ENCODE data around the gene CSNK1A1. TPM values are rescaled to one million over a fixed set of nuclear protein-coding genes. Genes with fewer than 3 reads are reported as not detected.
A peak's percentile ranks its signal among the peaks of the same experiment; 100 is the strongest.

Gene CSNK1A1
- polyA plus RNA-seq, 4 donors: 161 to 206 (median 183) TPM

DNA sequence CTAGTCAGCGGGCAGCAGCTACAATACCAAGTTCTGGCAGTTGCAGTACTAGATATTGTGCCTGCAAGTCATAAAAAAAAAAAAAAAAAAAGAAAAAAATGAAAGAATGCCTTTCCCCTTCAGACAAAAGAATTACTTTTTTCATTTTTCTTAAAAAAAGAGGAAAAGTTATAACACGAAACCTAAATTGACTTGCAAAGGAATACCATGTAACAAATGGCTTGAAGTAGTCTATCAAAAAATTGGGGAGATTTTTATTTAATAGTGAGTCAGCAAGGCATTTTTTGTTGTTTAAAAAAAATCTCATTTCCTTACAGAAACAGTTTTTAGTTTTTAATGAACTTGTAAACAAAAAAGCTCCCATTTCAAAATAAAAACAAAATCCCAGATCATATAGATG, 55.6 kb downstream of the CSNK1A1 start:
- no peak for DNase-seq (ENCODE audit: low read depth in 4 of 4, low spot score in 3 of 4)

DNA sequence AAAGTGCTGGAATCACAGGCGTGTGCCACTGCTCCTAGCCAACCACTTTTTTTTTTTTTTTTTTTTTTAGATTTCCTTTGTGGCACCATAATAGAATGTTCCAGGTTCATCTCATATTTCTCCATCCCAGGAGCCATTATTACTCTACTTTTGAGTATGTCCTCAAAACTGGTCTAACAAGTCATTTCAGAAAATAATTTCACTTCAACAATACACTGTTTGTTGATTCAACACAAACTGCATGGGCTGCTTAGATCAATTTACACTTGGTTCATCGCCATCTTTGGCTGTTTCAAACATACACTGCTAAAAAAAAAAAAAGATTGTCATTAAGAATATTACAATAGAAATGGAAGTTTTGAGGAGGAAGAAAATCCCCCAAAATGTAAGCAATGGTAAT, 57.9 kb downstream of the CSNK1A1 start:
- no peak for DNase-seq (ENCODE audit: low read depth in 4 of 4, low spot score in 3 of 4)

DNA sequence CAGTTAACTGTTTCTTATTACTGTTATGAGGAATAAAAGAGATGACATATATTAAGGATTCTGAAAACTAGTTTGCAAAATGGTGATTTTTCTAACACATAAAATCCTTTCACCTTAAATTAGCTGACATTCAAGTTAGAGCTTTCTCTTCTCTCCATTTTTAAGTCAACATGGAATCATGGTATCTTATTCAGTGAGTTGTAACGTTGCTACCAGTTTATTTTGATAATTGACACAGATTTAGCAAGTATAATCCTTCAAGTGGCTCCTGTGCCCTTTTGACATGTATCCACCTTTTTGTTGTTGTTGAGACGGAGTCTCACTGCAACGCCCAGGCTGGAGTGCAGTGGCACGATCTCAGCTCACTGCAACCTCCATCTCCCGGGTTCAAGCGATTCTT, 58.5 kb downstream of the CSNK1A1 start:
- DNase-seq (ENCODE audit: low read depth in 4 of 4, low spot score in 3 of 4): no peak

DNA sequence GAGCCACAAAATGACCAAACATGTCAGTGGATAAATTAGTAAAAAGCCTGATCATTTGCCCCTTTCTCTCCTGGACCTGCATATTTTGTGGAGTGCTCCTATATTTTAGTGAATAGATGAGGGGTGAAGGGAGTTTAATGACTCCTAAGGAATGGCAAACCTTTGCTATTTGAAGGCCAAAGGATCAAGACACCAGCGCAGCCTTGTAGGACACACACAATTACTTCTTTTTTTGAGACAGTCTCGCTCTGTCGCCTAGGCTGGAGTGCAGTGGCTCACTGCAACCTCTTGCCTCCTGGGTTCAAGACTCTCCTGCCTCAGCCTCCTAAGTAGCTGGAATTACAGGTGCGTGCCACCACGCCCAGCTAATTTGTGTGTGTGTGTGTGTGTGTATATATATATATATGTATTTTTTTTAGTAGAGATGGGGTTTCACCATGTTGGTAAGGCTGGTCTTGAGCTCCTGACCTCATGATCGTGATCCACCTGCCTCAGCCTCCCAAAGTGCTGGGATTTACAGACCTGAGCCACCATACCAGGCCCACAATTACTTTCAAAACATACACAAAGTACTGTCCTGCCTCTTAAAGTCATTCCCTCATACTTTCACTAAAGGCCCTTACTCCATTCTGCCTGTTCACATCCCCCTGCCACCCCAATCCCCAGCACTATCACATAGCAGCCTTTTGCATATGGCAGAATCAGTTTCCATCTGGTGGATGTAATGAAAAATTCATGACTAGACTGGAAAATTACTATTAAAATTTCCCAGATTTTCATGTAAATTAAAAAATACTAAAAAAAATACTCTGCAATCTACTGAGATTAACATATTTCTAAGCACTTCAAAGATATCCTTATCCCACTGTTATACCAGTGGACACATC, 60.4 kb downstream of the CSNK1A1 start:
- no peak for DNase-seq (ENCODE audit: low read depth in 4 of 4, low spot score in 3 of 4)

DNA sequence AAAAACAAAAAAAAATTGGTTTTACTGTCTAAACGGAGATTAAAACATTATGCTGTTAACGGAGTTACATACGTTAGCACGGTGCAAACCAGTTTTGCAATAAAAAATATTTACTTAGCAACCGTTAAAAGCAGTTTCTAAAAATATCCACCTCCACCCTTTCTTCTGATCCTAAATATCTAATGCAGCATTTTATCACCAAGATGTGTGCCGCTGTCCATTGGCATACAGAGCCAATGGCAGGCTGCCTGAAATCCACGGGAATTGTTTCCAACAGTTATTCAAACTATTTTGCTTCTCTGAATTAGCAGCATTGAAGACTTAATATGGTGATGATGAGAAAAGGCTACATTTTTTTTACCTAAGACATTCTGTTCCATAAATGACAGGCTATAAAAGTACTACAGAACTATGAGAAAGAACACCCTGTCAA, 61.6 kb downstream of the CSNK1A1 start:
- DNase-seq (ENCODE audit: low read depth in 4 of 4, low spot score in 3 of 4): no peak

DNA sequence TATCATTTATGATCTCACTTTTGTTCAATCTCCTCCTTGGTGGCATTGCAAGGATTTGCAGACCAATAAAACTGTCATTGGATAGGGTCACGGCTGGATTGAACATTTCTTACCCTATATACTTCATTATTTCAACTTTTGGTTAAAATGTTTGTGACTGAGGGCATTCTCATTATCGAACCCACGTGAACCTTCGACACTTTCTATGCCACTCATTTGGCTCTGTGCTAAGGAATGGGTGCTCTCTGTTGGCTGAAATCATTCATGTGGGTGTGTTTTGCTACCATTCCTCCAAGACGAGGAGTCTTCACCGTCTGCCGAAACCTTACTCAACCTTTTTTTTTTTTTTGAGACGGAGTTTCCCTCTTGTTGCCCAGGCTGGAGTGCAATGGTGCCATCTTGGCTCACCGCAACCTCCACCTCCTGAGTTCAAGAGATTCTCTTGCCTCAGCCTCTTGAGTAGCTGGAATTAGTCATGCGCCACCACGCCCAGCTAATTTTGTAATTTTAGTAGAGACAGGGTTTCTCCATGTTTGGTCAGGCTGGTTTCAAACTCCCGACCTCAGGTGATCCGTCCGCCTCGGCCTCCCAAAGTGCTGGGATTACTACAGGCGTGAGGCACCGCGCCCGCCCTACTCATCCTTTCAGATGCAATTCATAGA, 62.5 kb downstream of the CSNK1A1 start:
- DNase-seq (ENCODE audit: low read depth in 4 of 4, low spot score in 3 of 4): no peak

DNA sequence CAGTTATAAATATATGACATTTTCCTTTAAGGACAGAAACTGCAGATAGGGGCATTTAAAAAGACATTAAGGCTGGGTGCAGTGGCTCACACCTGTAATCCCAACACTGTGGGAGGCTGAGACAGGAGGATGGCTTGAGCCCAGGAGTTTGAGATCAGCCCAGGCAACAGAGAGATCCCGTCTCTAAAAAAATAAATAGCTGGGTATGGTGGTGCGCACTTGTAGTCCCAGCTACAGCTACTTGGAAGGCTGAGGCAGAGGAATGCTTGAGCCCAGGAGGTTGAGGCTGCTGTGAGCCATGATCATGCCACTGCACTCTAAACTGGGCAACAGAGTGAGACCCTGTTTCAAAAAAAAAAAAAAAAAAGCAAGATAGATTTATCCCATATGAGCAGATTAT, 63.6 kb downstream of the CSNK1A1 start:
- no peak for DNase-seq (ENCODE audit: low read depth in 4 of 4, low spot score in 3 of 4)

DNA sequence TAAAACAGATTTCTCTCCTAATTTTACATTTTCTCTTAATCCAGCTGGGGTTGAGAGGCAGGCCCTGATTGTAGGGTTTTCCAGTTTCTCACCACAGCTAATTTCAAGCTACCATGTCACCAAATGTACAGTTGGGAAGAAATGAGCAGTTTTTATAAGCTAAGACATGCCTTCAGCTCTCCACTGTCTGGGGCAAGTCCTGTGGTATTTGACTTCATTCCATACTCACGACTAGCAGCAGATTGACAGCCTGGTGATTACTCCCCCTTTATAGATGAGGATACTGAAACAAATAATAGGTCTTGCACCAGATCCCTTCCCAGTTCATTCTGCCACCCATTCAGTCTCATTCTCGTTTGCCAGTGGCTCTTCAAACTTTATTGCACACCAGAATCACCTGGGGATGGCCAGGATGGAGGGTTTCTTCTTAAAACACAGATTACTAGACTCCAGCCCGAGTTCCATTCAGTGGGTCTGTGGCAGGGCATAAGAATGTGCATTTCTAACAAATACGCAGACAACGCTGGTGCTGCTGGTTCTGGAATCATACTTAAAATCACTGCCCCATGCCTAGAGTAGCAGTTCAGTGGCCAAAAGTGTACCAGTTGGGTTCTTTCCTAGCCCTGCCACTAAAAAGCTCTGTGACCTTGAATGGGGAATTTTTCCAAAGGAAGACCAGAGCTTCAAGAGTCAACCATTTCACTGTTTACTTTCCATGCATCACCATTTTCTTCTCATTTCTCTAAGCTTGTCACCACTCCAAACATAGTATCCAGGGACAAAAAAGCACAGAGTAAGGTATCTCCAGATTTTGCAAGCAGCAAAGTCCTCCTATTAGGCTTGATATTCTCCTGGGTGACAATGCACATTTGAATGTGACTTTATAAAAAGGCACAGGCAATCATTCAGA, 64.3 kb downstream of the CSNK1A1 start:
- no peak for DNase-seq (ENCODE audit: low read depth in 4 of 4, low spot score in 3 of 4)

DNA sequence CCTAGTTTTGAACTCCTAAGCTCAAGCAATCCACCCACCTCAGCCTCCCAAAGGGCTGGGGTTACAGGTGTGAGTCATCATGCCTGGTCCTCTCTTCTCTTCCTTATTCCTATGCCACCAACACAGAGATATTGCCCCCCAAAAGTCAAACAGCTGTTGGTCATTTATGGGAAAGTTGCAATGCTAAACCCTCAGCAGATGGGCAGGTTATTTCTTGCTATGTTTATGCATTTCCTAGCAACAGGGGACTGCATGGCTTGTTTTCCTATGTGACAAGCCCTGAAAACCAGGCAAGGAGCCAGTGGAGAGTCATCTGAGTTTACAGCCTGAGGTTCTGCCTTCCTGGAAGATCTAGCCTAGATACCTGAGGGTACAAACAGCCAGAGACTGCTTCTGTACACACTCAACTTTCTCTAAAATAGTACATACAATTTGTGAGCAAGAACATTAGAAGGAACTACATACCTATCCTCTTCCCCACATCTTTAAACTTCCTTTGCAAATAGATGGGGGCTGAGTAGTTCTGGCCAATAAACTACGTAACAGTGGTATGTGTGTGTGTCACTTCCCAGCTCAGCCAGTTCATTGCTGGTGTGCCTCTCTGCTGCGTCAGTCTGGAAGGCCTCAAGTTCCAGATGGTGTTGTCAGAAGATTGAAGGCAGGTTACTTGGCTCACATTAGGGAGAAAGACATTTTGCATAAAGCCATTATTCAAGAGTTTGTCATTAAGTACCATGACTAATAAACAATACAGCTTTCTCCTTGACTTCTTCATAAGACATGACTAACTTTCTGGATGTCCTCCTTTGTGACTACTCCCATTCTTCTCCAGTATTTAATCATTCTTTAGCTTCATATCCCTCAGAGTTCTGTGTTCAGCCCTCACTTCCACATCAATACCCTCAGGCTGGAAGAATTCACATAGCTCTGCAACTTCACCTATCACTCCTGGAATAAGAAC, 65.3 kb downstream of the CSNK1A1 start:
- DNase-seq (ENCODE audit: low read depth in 4 of 4, low spot score in 3 of 4): peak in 3 of 4 donors; percentile 51 to 73 (median 73)

DNA sequence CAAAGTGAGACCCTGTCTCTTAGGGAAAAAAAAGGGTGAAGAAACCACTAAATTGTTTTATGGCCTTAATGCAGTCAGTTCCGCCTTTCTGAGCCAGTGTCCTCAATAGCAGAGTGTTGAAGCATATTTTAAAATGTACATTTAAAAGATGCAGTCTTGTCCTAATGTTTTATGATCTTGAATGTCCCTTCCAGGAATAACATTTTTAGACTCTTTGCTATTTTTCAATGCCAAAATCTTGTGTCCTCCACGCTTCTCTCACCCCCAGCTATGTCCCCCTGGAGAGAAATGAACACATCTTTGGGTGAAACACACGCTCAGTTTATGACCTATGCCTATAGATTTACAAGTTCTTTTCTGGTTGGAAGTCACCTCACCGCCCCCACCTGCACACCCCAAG, 69.8 kb downstream of the CSNK1A1 start:
- DNase-seq (ENCODE audit: low read depth in 4 of 4, low spot score in 3 of 4): no peak

DNA sequence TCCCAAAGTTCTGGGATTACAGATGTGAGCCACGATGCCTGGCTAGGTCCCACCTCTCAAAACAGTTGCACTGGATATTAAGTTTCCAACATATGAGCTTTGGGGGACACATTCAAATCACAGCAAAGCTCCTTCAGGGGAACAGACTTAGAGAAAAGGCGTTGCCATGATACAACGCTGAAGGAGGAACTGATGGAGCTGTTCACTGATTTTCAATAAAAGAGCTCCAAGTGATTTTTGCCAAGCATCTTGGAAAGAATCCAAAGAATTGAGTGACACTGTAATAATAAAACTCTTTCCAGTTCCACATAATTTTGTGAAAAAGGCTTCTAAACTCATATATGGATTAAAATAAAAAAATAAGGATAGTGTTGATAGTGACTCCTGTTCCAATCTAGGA, 72.5 kb downstream of the CSNK1A1 start:
- DNase-seq (ENCODE audit: low read depth in 4 of 4, low spot score in 3 of 4): no peak

DNA sequence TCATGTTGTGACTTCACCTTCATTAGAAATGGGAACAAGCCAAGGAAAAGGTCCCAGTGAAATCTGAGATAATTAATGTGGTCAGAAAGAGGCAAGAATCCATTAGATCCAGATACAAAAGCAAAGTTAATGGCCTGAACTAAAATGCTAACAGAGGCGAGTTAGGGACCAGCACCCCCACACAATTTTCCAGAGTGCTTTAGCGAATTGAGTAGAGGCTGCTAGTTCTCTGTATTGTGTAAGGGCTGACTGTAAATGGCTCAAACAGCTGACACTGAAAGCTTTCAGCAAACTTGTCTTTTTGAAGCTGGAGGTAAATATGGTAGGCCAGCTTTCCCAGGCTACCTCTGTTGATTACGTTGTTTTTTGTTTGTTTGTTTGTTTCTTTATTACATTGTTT, 75.5 kb downstream of the CSNK1A1 start:
- DNase-seq (ENCODE audit: low read depth in 4 of 4, low spot score in 3 of 4): no peak

DNA sequence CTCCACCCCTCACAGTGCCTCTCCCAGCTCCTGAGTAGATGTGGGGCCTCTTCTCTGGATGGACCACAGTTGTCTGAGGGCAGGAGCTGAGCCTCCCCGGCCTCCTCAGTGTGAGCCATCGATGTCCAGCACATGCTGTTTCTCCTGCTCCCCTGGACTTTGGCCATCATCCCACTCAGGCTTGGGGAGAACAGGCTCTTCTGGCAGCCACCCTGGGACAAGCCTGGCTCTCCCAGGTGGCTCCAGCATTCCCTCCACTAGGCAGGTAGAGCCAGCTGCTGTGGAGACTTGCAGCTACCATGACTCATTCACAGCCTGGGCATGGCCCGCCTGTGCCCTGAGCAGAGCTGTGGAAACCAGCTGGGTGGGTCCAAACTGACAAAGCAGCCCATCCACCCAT, 77.0 kb downstream of the CSNK1A1 start:
- no peak for DNase-seq (ENCODE audit: low read depth in 4 of 4, low spot score in 3 of 4)

DNA sequence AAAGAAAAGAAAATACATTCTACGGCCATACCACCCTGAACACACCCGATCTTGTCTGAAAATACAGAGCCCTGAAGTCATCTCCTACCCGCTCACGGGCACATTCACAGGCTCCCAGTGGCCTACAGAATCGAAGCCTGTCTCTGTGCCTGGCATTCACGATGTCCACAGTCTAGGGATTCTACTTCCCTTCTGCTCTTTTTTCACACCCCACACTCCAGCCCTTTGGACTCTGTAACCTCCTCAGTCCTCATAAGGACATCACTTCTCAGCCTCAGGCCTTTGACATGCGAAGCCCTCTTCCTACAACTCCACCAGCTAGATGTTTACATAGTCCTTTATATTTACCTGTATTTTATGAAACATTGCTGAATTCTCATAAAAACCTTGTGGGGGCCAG, 77.8 kb downstream of the CSNK1A1 start:
- no peak for DNase-seq (ENCODE audit: low read depth in 4 of 4, low spot score in 3 of 4)

DNA sequence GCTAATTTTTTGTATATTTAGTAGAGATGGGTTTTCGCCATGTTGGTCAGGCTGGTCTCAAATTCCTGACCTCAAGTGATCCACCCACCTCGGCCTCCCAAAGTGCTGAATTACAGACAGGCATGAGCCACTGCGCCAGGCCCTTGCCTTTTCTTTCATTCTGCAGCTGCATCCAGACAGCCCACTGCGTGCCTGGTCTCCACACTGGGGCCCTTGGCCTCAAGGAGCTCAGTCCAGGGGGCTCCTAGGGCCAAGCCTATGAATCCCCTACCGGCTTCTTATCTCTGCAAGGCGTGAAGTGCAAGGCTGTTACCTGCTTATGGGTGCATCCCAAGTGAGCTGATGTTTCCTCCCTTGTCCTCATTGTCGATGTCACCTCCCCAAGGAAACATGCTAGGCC, 78.8 kb downstream of the CSNK1A1 start:
- no peak for DNase-seq (ENCODE audit: low read depth in 4 of 4, low spot score in 3 of 4)

DNA sequence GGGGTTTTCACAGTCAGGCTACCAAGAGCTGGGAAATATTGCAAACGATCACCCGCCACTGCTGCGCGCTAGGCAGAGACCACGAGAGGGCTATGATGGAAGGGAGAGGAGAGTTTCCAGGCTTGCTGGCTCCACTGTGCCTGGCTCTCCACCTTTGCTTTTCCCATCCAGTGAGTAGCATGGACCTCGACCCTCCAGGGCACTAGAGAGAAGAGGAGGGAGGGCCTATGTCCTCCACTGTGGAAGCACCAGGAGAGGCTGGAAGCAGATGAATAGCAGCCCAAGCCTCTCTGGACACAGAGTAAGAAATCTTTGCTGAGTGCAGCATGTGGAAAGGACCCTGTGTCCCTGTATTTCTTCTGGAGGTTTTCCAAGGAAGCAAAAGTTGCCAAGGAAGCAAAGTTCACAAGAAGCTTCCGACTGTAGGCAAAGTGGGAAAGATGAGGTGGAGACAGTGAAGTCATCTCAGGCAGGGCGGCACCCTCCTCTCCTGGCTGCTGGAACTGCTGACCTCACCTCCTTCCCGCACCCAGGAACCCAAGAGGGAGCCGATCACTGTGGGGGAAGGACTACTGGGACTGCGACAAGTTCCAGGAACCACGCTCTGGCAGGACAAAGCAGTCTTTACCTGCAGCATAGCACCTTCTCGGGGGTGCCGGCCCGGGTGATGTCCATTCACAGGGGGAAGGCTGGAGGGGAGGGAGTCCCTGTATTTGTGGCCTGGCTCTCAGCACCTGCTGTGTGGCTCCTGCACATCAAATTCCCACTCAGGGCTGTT, 79.6 kb downstream of the CSNK1A1 start:
- DNase-seq (ENCODE audit: low read depth in 4 of 4, low spot score in 3 of 4): no peak

DNA sequence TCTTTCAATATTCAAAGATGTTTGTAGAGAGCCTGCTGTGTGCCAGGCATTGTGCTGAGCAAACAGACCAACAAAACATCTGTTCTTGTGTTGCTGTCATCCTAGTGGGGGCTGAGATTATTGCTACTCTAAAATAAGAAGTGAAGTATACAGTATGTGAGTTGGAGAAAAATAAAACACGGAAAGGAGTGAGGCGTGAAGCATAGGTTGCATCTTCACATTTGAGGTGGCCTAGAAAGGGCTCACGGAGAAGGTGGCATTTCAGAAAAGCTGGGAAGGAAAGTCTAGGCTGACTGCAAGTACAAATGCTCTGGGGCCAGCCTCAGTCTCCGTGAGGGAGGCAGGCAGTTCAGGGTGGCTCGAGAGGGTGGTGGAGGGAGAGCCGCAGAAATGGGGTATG, 80.3 kb downstream of the CSNK1A1 start:
- DNase-seq (ENCODE audit: low read depth in 4 of 4, low spot score in 3 of 4): no peak

DNA sequence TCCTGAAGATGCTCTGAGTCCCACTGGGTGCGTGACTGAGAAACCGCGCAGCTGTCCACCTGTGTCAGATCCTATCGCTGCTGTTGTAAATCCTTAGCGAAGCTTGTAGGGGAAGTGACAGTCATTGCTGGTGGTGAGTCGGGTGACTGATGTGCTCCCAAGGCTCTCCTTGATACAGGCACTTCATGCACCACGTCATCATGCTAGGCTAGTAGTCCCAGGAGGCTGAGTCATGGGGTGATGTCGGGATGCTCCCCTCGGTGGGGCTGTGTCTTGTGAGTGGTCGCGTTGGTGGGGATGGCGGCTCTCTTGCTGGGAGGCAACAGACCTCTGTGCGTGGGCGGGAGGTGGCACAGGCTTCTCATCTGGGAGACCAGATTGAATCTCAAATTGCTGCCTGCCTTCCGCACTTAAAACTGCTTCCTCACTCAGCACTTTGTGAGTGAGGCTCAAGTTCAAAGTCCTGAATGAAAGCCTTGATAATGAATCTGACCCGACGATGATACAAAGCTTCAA, 84.7 kb downstream of the CSNK1A1 start:
- DNase-seq (ENCODE audit: low read depth in 4 of 4, low spot score in 3 of 4): no peak

Measured in left renal pelvis (tissue), 4 donors.